HG03378 (cell line): ENCODE data around the gene EIF2B5.
"Not testable (repeated sequence)": the region's sequence is repeated elsewhere in the genome, so short reads cannot be mapped to it uniquely, and the experiment has no call there.

Experiments
- ATAC-seq: cut with Tn5 transposase; IDR thresholded peaks from one replicate; pipeline ENCODE4 v1.9.1; 2021; ENCODE audit warnings: mild to moderate bottlenecking, moderate library complexity; ENCODE audit not compliant: unreplicated experiment

Gene EIF2B5

GRCh38 chr3:184145751-184146270 is 10.7 kb downstream of the EIF2B5 start:
- no peak for ATAC-seq

GRCh38 chr3:184148076-184148475 is 12.9 kb downstream of the EIF2B5 start:
- ATAC-seq, result no peak

- ATAC-seq, result no peak
Measured at GRCh38 chr3:184149123-184149522, 14.0 kb downstream of the EIF2B5 start.

DNA sequence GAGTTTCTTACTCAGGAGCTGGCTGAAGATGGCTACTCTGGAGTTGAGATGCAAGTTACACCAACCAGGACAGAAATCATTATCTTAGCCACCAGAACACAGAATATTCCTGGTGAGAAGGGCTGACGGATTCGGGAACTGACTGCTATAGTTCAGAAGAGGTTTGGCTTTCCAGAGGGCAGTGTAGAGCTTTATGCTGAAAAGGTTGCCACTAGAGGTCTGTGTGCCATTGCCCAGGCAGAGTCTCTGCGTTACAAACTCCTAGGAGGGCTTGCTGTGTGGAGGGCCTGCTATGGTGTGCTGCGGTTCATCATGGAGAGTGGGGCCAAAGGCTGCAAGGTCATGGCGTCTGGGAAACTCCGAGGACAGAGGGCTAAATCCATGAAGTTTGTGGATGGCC is 14.6 kb downstream of the EIF2B5 start:
- not testable (repeated sequence) for ATAC-seq

GRCh38 chr3:184154885-184155643 is 19.9 kb downstream of the EIF2B5 start, which contains the start of gene DVL3:
Gene DVL3, plus strand, starts transcription at chr3:184155377. Its CDS starts 259 bp downstream, at chr3:184155636.
- no peak for ATAC-seq

GRCh38 chr3:184155644-184156521 is 20.7 kb downstream of the EIF2B5 start:
- ATAC-seq, result no peak

DNA sequence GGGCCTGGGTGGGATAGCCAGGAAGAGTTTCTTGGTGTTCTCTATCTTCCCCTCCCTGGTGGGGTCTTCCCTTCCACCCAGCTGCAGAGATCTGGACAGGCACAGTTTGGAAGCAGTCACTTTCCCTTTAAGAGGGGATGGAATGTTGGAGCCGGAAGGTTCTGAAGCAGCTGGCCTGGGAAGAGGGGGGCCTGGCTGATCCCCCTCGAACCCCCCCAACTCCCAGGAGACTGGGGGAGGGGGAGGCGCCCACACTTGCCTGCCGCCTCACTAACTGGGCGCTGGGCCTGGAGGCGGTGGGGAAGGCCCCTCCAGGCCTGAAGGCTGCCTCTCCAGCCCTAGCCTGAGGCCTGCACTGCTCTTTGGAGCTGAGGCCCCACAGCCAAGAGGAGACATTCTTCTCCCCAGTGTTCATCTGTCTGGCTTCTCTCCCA is 21.4 kb downstream of the EIF2B5 start:
- no peak for ATAC-seq

DNA sequence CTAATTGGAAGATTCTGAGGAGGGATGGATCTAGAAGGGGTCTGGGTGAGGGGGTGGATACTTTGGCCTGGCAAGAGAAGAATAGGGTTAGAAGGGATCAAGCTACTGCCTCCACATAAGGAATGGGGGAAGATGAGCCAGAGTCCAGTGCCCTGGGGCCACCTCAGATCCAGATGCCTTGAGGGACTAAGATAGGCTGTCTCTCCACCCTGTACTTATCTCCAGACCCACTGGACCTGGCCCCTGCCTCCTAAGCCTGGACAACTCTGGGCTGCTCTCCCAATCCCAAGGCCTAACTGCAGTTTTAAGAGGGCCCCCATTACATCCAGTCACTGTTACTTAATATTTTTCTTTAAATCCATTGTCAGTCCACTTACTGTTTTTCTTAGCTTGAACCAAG is 22.0 kb downstream of the EIF2B5 start:
- ATAC-seq, result no peak

- ATAC-seq, result no peak
Measured at GRCh38 chr3:184158404-184158803, 23.2 kb downstream of the EIF2B5 start.

- no peak for ATAC-seq
Measured at GRCh38 chr3:184160456-184160855, 25.3 kb downstream of the EIF2B5 start.

GRCh38 chr3:184162571-184163070 is 27.5 kb downstream of the EIF2B5 start:
- not testable (repeated sequence) for ATAC-seq

DNA sequence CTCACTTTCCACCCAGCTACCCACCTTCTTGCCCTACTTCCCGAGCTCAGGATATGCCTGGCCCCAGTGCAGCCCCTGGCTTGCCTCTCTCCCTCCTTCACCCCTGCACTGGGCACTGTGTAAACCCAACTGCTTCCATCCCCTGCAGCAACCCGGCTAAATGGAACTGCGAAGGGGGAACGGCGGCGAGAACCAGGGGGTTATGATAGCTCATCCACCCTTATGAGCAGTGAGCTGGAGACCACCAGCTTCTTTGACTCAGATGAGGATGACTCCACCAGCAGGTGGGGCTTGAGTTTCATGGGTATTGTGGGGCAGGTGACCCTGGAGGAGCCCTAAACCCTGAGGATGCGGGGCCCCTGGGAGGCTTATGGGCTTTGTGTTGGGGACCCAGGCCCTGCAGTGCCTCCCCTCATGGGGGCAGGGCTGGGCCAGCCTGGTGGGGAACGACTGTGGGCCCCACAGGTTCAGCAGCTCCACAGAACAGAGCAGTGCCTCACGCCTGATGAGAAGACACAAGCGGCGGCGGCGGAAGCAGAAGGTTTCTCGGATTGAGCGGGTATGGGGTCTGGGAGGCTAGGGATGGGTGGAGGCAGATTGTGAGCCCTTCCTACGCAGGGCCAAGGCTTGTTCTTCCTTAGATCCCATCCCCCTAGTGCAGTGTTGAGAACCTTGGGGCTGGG is 29.6 kb downstream of the EIF2B5 start:
- ATAC-seq, result no peak

- ATAC-seq, result no peak
Measured at GRCh38 chr3:184165543-184165942, 30.4 kb downstream of the EIF2B5 start.

DNA sequence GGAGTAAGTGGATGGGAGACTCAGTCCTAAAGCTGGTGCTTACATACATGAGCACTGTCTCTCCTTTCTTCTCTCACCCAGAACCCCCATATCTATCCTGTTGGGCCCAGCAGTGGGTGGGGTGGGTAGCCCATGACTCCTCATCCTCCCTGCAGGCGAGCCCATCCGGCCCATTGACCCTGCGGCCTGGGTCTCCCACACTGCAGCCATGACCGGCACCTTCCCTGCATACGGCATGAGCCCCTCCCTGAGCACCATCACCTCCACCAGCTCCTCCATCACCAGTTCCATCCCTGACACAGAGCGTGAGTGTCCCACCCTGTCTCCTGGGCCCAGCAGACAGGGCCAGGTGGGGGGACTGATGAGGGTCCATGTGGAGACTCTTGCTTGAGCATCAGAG is 31.5 kb downstream of the EIF2B5 start:
- ATAC-seq, result no peak

DNA sequence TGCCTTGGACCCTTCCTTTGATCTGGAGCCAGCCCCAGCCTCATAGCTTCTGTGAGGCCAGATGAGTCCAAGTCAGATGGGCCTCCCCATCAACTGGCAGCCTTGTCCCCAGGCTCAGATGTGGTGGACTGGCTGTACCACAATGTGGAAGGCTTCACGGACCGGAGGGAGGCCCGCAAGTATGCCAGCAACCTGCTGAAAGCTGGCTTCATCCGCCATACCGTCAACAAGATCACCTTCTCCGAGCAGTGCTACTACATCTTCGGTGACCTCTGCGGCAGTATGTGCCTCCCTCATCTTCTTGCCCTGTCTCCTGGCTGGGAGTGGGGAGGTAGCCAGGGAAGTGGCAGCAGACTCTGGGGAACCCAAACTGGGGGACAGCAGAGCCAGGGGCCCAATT is 32.6 kb downstream of the EIF2B5 start:
- ATAC-seq, result no peak

DNA sequence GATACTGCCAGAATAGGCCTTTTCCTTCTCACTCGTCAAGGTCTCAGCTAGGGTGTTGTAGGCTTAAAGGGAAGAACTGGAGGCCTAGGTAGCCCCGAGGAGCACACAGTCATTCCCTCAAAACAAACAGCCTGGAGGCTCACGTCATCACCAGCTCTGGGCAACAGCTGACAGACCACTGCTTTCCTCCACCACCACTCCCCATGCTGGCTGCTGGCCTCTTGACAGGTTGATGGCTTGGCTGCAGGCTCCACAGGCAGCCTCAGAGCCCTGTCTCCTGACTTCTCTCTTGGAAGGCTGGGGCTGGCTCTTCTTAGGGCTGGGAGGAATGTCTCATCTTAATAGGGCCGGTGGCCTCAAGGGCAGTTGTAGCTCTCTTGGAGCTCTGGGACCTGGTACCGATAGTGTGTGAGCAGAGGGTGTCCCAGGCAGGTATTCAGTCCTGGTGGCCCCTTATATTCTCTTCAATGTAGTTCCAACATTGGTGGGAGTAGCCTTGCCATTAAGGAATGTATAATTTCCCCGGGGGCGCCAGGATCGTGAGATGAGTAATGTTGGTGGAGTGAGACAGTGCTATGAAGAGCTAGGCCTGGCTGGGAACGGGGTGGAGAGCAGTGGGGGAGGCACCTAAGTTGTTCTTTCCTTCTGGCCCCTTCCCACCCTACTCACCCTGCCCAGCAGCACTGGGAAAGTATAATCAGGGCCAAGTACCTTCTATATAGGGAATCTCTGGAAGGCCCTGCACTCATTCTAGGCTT is 33.4 kb downstream of the EIF2B5 start:
- no peak for ATAC-seq

GRCh38 chr3:184169896-184170875 is 35.0 kb downstream of the EIF2B5 start:
- no peak for ATAC-seq

- no peak for ATAC-seq
Measured at GRCh38 chr3:184171562-184171961, 36.4 kb downstream of the EIF2B5 start.
